Spleen (tissue), 7 donors: Measurements from ENCODE around the gene ACBD6.

Experiments
- CTCF ChIP-seq, 11 experiments: fragments of 200-600 bp in 7 of 11; fragments of 450-650 bp in 4 of 11; sonication (generic) in 4 of 11; IDR thresholded peaks in 8 of 11; conservative IDR thresholded peaks in 3 of 11; 1 replicate in 7 of 11; 2 replicates in 4 of 11; pipeline versions ENCODE4 v1.4.0 to v1.8.0; 2016 to 2021; ENCODE audit warnings: antibody characterized with exemption in 11 of 11, inconsistent platforms in 4 of 11, mild to moderate bottlenecking in 1 of 11
- POLR2A ChIP-seq, 3 donors: fragments of 450-650 bp; IDR thresholded peaks; one replicate each; pipeline ENCODE4 v1.5.1; 2017; ENCODE audit warnings: antibody characterized with exemption in 3 of 3, mild to moderate bottlenecking in 1 of 3
- POLR2AphosphoS5 ChIP-seq, 3 donors: sonication (generic); formaldehyde crosslinking; IDR thresholded peaks; one replicate each; pipeline ENCODE4 v1.5.1; 2017; ENCODE audit warnings: antibody characterized with exemption in 3 of 3
- donor health status: DM: no; HTN: no; CAD: no; lungs with moderate emphysema.
- donor health status: DM: no; HTN: no; CAD: no.
- donor health status: DM: no; HTN: no; CAD: no.

- no peak for TF ChIP-seq CTCF (IDR thresholded peaks at IDR 0.05 in 8 of 11, conservative IDR thresholded peaks at IDR 0.05 in 3 of 11)
- TF ChIP-seq POLR2AphosphoS5 (IDR thresholded peaks at IDR 0.05) = no peak
- no peak for TF ChIP-seq POLR2A (IDR thresholded peaks at IDR 0.05)
These were observed 13.0 kb upstream of the ACBD6 start for GRCh38 chr1:180515364-180515763.
